ENCODE measurements around the gene CHRNA1.
A peak's percentile ranks its signal among the peaks of the same experiment; 100 is the strongest.

The CHRNA1 gene

GRCh38 chr2:174704061-174704460 lies 60.2 kb downstream of the CHRNA1 start:
- TF ChIP-seq, protein P1, sequence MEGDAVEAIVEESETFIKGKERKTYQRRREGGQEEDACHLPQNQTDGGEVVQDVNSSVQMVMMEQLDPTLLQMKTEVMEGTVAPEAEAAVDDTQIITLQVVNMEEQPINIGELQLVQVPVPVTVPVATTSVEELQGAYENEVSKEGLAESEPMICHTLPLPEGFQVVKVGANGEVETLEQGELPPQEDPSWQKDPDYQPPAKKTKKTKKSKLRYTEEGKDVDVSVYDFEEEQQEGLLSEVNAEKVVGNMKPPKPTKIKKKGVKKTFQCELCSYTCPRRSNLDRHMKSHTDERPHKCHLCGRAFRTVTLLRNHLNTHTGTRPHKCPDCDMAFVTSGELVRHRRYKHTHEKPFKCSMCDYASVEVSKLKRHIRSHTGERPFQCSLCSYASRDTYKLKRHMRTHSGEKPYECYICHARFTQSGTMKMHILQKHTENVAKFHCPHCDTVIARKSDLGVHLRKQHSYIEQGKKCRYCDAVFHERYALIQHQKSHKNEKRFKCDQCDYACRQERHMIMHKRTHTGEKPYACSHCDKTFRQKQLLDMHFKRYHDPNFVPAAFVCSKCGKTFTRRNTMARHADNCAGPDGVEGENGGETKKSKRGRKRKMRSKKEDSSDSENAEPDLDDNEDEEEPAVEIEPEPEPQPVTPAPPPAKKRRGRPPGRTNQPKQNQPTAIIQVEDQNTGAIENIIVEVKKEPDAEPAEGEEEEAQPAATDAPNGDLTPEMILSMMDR (IDR thresholded peaks at IDR 0.05; ENCODE audit: low read depth, low read length) = no peak
- H3K4me3 ChIP-seq (ENCODE audit: low read depth, low read length) = no peak overlapping the region

DNA sequence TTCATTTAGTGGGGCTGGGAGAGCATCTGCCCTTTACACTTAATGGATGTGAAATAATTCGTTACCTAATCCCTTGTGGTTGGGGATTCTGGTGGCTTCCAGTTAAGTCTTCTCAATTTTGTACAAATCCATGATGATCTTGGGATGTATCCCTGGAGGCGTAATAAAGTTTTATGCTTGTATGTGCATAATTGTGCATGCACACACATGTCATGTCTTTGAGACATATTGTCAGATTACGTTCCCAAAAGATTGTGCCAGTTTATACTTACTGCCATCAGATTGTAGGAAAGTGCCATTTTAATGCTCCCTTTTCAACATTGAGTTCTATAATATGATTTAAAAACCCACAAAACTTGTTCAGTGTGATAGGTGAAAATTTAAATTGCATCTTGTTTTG lies 60.8 kb downstream of the CHRNA1 start:
- no peak overlapping the region for H3K27ac ChIP-seq
- no peaks in the 10 kb centered on the region for H3K9me3 ChIP-seq (ENCODE audit: severe bottlenecking)
- TF ChIP-seq, protein P1 (IDR thresholded peaks at IDR 0.05; ENCODE audit: low read depth, low read length) = no peak
- no peak for DNase-seq
- H3K36me3 ChIP-seq = no peaks in the 10 kb centered on the region
- no peaks in the 10 kb centered on the region for H3K27me3 ChIP-seq (ENCODE audit: insufficient read depth, low read depth, severe bottlenecking)
- no peak overlapping the region for H3K4me3 ChIP-seq (ENCODE audit: low read depth, low read length)

More at GRCh38 chr2:174704061-174704460, 60.2 kb downstream of the CHRNA1 start:
- Histone ChIP-seq H3K27me3 (ENCODE audit: insufficient read depth, low read depth, severe bottlenecking) (no peaks in the 10 kb centered on the region), H3K27ac (no peak overlapping the region), H3K9me3 (ENCODE audit: severe bottlenecking) (peaks cover 3% of the 10 kb centered on the region), H3K36me3 (no peaks in the 10 kb centered on the region)
- no peak for DNase-seq

DNA sequence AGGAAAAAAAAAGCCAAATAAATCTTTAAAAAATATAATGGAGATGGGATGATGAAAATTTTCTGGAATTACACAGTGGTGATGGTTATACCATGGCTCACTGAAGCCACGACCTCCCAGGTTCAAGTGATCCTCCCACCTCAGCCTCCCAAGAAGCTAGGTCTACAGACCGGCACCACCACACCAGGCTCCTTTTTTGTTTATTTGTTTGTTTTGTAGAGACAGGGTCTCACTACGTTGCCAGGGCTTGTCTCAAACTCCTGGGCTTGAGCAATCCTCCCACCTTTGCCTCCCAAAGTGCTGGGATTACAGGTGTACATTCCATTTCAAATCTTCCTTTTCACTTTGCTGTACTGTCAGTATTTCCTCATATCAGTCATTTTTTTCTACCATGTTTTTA lies 61.7 kb downstream of the CHRNA1 start:
- H3K9me3 ChIP-seq (ENCODE audit: severe bottlenecking) = no peaks in the 10 kb centered on the region
- H3K27me3 ChIP-seq (ENCODE audit: insufficient read depth, low read depth, severe bottlenecking) = no peaks in the 10 kb centered on the region
- no peak for DNase-seq
- no peak overlapping the region for H3K27ac ChIP-seq
- H3K36me3 ChIP-seq = no peaks in the 10 kb centered on the region
- no peak overlapping the region for H3K4me3 ChIP-seq (ENCODE audit: low read depth, low read length)
- TF ChIP-seq, protein P1 (IDR thresholded peaks at IDR 0.05; ENCODE audit: low read depth, low read length) = no peak

DNA sequence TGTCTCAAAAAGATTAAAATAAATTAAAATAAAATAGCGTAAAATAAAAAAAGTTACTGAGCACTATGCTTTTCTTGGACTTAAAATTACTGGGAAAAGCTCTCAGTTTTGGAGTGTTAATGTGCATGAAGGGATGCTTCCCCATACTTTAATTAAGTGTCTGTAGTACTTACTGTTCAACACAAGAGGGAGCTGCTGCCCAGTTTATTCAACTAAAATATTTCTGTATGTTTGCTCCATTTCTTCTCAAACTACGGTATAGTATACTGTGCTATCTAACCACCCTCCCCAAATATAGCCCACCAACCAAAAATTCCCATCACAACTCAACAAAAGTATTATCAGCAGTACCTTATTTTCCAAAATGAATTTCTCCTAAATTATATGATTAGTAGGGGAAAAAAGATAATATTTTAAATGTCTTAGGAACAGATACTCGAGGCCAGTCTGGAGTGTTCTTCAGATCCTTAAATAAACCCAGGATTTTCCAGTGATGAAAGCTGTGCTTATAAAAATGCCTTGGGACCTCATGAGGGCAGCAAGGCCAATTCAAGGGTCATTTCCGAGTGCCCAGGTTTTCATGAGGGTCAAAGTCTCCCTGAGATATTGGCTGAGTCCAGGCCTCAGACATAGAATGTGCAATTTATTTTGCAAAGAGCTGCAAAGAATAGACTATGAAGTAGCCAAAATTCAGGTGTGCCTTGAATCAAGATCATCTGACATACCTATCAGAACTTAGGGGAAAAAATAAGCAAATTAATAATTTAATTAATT lies 64.1 kb downstream of the CHRNA1 start:
- H3K9me3 ChIP-seq (ENCODE audit: severe bottlenecking) = no peaks in the 10 kb centered on the region
- no peaks in the 10 kb centered on the region for H3K36me3 ChIP-seq
- DNase-seq = no peak
- TF ChIP-seq, protein P1 (IDR thresholded peaks at IDR 0.05; ENCODE audit: low read depth, low read length) = peak; percentile 27; the same call in 1 of the 2 replicates
- H3K4me3 ChIP-seq (ENCODE audit: low read depth, low read length) = no peak overlapping the region
- H3K27ac ChIP-seq = no peak overlapping the region
- H3K27me3 ChIP-seq (ENCODE audit: insufficient read depth, low read depth, severe bottlenecking) = peaks cover under 1% of the 10 kb centered on the region
